HG02884 (cell line): Measurements from ENCODE around the gene L3MBTL4.
A peak's percentile ranks its signal among the peaks of the same experiment; 100 is the strongest.

Experiments used
- ATAC-seq: cut with Tn5 transposase; IDR thresholded peaks from one replicate; pipeline ENCODE4 v1.9.1; 2021; ENCODE audit warnings: mild to moderate bottlenecking, moderate library complexity; ENCODE audit not compliant: unreplicated experiment

L3MBTL4 gene

DNA sequence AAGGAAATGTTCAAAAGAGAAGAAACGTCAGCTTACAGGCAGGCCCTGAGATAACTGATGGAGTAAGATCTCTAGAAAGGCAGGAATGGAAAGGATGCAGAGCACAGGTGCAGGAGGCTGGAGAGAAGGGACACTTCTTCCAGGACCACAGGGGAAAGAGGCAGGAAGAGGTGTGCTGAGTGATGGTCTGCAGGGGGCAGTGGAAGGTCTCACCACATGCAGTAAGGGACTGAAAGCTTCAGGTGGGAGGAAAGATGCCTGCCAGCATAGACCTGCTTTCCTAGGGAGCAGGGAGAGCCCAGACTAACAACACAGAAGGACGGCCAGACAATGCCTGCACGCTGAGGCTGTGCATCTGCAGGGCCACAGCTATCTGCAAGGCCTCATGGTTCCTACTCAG, 156.8 kb downstream of the L3MBTL4 start:
- no peak for ATAC-seq

- ATAC-seq, result no peak
These were observed 158.2 kb downstream of the L3MBTL4 start for GRCh38 chr18:6256521-6256920.

DNA sequence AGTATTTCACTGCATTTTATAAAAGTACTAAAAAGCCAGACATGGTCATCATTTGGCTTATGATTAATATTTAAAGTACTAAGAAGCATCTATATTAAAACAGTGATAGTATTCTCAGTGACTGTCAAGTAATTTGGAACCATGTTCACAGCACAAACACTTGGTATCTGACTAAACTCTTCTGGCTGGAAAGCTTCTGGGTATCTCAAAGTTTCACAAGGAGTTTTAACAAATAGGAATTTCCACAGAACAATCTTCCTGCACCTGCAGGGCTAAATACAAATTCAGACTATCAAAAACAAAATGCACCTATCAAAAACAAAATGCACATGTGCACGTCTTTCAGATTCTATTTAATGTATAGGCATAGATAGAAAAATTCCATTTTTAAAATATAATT, 158.8 kb downstream of the L3MBTL4 start:
- no peak for ATAC-seq

GRCh38 chr18:6255116-6255705, 159.5 kb downstream of the L3MBTL4 start:
- ATAC-seq, result peak; percentile 80

- no peak for ATAC-seq
These were observed 160.3 kb downstream of the L3MBTL4 start for GRCh38 chr18:6254456-6254855.

DNA sequence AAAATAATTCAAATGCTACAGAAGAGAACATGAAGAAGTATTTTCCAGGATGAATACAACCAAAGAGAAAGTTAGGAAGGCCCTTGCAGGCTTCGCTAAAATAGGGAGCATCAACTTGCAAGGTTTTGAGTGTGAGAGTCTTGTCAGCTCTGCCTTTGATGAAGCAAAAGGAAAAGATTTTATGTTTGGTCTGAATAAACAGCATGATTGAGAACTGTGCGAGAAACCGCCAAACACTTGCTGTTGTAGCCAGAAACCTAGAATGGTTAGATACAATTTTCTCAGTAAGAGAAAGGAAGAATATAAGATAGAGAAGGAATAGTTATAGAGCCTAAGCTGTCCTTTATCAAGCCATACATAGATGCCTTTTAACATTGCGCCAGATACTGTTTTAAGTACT, 163.6 kb downstream of the L3MBTL4 start:
- no peak for ATAC-seq

DNA sequence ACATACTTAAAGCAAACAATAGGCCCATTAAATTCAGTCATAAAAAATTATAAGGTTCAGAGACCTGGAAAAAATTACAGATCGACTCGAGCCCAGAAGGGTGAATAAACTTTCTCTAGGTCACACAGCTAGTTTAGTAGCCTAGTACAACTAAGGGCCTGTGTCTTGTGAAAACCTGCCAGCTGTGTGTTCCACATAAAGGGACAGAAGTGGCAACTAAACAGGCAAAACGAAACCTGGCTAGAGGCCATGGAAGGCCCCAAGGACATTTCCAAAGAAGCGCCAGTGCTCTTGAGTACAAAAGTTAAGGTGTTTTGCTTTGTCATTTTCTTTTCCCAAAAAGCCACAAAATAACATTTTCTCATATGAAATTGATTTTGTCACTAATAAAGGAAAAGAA, 164.9 kb downstream of the L3MBTL4 start:
- ATAC-seq, result no peak

GRCh38 chr18:6249170-6249569, 165.5 kb downstream of the L3MBTL4 start:
- peak; percentile 87 for ATAC-seq

DNA sequence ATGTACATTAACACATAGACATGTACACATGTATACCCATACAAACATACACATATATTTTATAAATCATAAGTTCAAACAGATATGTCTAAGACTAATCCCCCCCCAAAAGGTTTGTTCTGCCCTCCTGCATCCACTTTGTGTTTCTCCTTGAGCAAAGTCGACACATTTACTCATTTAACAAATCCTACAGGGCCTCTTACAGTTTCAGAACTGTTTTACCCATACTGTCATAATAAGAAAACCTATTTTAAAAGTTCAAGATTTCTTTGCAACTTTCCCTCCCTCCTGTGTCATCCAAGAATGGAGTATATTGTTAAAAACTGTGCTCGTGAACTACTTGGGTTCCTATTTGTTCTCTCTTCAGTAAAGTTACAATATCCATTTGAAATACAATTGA, 166.7 kb downstream of the L3MBTL4 start:
- peak; percentile 64 for ATAC-seq

- no peak for ATAC-seq
These were observed 172.7 kb downstream of the L3MBTL4 start for GRCh38 chr18:6242004-6242403.

- ATAC-seq, result no peak
These were observed 175.0 kb downstream of the L3MBTL4 start for GRCh38 chr18:6239716-6240115.

DNA sequence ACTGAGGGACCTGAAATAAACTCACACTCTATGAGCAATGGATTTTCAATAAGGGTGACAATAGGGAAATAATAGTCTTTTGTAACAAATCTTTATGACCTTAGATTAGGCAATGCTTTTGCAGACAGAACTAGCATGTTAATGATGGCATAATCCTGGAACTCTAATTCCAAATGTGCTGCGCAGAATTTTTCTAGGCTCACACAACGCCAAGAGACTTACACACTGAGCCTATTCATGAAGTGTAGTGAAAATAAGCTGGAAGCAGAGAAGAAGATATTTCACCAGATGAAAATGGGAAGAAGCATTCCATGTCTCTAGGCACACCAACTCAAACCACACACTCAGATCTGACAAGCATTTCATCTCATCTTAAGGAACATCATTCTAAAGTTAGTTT, 178.5 kb downstream of the L3MBTL4 start:
- no peak for ATAC-seq

DNA sequence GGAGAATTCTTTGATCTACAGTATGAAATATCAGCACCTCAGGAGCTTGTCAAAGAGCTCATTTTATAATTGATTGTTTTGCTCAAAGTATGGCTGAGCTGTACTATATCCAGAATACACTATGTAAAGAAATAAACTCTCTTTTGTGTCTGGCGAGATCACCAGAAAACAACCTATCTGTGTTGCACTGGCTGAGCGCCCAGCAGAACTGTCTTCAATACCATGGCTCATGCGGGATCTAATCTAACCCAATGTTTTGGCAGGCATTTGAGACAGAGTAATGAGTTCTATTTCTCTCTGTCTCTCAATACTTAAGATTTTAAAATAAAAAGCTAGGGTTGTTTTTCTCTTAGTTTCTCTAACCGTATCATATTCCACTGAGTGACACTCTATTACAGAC, 192.4 kb downstream of the L3MBTL4 start:
- no peak for ATAC-seq

DNA sequence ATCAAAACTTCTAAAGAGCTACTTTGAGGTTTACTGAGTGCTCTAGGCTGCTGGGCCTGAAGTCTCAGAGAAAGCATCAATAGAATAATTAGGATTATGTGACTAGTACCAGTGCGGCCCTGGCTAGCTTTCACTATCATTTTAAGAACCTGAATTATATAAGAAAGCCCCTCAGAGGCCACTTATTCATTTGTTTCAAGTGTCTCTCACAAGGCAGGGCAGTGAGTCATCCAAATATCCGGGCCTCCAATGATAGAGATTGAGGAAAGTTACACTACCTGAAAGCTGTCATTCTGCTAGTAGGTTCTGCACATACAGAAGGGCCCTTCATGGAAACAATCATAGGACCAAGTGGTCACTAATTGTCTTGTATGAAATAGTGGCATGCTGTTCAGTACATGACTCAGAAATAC, 193.1 kb downstream of the L3MBTL4 start:
- ATAC-seq, result no peak

DNA sequence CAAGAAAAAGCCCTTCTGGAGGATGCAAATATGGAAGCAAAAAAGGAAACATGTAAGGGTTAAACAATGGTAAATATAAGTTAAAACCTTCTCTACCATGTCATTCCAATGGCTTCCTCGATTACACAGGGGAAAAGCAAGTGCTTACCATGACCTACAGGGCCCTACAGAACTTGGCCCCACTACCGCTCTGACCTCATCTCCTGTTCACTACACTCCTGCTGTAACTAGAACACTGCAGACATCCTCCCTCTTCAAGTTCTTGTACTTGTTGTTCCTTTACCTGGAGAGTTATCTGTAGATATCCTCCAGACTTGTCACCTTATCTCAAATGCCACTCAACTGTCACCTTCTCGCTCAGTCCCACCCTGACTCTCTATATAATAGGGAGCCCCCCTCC, 194.6 kb downstream of the L3MBTL4 start:
- ATAC-seq, result no peak

DNA sequence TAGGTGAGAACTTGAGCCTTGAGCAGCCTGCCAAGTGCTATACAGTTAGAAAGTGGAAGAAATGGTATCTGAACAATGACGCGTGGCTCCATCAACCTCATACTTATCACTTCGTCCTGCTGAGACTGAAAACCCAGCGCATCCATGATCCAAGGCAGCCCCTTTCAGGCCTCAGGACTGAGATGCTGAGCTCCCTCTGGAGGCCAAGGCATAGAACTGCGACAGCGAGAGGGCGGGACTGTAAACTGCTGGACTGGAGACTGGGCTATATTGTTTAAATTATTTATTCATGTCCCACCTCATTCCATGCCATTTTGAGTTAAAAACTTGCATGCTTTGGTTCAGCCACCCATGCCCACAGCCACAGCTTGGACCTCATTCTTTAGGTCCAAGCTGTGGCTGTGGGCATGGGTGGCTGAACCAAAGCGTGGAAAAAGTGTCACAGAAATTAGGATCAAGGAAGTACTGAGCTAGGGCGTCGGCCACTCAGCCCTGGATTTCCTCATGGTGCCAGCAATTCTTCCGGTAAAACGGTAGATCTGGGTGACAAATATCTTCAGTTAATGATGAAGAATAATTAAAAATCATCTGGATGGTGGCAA, 195.5 kb downstream of the L3MBTL4 start:
- ATAC-seq, result peak; percentile 64

- no peak for ATAC-seq
These were observed 198.8 kb downstream of the L3MBTL4 start for GRCh38 chr18:6215888-6216287.

DNA sequence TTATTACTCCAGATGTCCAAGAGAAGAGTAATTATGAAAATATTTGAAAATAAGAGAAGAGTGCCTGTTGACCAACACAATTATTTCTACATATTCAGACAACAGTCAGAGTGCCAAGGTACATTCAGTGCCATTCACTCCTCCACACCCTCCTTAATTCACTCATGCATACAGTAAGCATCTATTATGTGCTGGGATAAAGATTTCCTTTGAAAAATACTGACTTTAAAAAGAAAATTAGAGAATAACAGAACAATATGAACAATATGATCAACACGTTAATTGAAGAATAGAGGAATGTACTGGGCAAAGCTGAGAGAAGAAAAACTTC, 203.6 kb downstream of the L3MBTL4 start:
- ATAC-seq, result no peak

- no peak for ATAC-seq
These were observed 204.2 kb downstream of the L3MBTL4 start for GRCh38 chr18:6210349-6211173.

DNA sequence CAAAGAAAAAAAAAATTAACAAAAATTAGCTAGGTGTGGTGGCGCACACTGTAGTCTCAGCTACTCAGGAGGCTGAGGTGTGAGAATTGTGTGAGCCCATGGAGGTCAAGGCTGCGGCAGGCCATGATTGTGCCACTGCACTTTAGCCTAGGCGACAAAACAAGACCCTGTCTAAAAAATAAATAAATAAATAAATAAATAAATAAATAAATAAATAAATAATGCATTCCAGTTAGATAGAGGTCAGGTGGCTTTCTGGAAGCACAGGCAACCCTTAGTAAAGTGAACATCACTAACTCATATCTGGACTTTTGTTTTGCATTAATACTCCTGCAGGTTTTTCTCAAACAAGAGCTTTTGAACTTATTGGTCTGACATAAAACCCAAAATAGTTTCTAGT, 206.8 kb downstream of the L3MBTL4 start:
- no peak for ATAC-seq

DNA sequence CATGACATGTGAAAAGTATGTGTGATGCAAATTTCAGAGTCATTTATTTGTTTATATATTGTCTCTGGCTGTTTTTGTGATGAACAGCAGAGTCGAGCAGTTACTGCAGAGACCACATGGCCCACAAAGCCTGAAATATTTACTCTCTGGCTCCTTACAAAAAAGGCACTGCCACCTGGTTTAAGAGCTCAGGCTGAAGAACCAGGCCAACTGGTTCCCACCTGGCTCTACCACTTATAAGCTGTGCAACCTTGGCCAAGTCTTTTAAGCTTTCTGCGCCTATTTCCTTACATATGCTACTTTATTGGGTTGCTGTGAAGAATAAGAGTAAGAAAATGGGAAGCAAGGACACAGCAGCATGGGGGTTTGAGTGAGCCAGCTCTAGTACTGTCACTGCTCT, 207.6 kb downstream of the L3MBTL4 start:
- no peak for ATAC-seq

GRCh38 chr18:6205706-6206105, 209.0 kb downstream of the L3MBTL4 start:
- no peak for ATAC-seq
